ENCODE measurements around the gene FBXO9.

Gene FBXO9

DNA sequence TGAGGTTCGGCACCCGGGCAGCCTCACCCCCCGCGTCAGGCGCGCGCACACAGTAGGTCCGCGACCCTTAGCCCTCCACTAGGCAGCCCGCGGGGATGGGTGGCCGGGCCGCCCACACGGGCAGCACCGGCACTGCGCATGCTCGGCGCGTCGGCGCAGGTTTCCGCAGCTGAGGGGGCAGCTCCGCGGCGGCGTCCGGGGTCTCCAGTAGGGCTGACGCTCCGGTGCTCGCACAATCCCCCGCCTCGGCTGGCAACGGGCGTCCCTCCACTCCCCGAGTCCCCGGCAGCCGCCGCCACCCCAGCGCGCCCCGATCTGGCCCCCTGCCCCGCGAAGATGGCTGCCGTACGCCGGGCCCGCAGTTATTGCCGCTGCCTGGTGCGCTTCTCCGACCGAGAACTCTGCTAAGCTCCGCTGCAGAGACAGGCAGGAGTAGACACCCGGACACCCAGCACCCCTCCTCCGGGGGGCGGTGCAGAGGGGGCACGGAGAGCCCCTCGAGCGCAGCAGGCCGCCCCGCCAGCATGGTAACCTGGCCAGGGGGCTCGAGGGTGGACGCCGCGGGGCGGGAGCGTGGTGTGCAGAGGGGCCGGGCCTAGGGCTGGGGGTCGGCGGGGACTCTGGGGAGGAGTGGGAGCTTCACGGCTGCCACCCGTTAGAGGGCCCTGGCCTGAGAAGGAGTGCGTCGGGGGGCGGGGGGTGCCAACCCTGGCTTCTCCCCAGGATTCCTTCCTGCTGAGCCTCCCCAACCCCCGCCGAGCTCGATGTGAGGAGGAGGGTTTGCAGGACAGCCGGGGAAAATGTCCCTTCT lies at the start of gene FBXO9:
Gene FBXO9 (plus strand): TSS at position 139 of the 811 bp plus-strand sequence. CDS start 386 bp downstream, at position 525.
- peak in 49 of 51 donors; percentile 21 to 96 (median 73) for DNase-seq

DNA sequence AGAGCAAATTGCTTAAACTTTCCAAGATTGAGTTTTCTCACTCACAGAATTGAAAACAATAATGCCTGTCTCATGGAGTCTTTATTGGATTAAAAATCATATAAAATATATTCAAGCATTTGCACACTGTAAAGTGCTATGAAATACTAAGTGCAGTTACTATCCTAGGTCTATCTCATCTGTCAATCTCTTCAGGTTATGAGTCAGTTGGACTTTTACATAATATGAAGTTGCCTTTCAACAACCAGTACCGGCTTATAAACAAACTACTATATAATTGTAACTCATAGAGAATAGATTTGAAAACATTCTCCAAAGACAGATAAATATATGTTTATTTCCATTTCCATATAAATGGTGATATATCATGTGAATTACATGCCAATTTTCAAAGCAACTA lies 49.7 kb upstream of the FBXO9 start:
- no peak for DNase-seq

DNA sequence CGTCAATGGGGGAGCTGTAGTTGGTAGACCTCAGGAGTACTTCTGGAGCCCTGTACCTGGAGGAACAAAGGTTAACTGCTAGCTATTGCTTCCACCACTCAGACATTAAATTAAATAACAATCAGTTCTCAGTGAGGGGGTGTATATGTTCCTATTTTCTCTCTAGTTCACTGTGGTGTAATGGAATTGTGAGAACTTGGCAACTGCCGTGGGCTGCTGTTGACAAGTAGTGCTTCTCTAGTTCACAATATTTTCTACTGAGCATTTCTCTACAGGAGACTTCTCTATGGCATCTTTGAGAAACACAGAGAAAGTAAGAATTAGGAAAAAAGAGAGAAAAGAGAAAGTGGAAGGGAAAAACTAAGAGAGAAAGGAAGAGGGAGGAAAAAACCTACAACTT lies 46.8 kb upstream of the FBXO9 start:
- no peak for DNase-seq

DNA sequence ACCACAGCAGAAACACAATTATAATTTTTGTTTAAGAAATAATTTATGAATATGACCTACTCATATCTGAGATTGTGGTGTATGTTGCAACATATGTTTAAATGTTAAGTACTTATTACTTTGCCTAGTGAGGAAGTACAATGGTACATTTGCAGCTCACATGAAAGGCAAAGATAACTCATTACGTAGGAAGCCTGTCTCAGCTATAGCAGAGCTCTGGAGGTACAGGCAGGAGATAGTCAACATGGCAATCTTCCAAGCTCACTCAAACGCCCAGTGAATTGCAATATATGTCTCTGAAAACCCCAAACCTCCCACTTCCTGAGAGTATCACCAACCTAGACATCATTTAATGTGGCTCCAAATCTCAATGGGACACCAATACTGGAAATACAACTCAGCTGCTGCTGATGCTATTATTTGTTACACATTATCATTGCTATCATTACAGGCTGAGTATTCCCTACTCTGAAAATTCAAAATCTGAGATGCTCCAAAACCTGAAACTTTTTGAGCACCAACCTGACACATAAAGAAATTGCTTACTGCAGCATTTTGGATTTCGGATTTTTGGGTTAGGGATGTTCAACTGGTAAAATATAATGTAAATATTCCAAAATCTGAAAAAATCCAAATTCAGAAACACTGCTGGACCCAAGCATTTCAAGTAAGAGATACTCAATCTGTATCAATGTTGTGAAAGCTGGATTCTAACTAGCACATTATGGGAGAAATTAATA lies 45.0 kb upstream of the FBXO9 start:
- no peak for DNase-seq

DNA sequence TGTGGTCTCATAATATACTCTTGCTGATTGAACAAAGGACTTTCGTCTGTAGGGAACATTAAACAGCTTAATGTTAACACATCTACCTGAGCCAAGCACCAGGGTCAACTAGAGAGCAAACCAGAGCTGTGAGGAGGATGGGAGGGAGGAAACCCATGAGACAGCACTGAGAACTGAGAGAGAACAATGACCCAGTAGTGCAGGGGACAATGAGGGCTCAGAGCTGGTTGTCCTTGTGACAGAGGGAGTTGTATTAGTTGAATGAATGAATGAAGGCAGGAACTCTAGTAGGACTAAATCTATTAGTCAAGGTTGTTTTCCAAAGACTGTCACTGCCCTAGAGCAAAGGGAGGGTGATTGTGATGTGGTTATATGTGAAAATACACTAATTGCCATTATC lies 41.9 kb upstream of the FBXO9 start:
- DNase-seq: peak in 30 of 51 donors; percentile 3 to 78 (median 42)

DNA sequence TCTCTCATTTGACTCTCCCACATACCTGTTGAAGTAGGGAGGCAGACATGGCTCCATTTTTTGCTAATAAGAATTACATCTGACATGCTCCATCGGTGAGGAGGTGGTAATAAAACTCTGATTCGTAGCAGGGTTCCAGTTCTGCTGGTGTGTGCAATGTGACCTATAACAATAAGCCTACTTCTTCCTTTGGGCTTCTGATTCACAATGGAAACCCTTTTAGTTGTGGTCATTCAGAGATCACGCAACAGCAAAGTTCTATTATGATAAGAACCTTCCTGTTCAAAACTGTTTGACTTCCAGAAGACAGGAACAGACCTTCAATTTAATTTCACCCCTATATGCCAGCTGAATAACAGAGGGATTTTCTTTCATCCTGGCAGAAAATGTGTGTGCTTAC lies 38.7 kb upstream of the FBXO9 start:
- DNase-seq: no peak

DNA sequence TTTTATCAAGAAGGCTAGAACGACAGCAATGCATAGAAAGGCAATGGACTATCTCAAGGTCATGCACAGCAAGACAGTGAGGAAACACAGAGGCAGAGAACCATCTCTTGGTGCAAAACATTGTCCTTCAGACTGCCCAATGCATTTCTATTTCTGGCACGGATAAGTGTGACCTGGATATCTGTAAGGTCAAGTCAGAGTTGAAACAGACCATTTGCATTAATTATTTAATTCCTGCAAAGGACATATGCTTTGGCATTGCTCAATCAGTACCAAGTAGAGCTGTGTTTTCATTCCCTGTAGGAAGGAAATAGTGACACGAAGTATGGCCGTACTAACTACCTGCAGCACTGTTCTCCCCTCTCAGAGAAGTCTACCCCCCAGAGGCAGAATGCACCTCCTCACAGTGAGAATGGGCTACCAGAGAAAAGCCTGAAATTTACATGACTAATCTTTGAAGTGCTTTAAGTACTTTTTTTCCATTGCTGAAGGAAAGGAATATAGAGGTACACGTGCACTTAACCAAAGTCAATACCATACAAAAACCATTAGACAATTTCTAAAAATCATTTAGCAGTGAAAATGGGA lies 38.0 kb upstream of the FBXO9 start:
- DNase-seq: no peak

DNA sequence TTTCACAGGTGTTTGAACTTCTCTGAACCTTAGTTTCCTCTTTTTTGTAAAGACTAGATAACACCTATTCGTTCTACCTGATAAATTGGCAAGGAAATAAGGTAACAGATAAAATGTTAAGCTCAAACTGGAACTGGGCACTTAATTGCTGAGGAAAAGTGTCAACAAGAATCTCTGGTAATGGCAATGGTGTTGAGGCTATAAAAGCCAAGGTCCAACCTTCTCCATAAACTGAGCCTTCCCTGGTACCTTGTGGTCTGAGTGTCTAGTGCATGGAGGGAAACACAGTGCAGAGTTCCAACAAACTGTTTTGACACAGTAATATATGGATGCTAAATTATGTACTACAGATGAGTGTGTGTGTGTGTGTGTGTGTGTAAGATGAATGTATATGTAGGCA lies 36.7 kb upstream of the FBXO9 start:
- no peak for DNase-seq

DNA sequence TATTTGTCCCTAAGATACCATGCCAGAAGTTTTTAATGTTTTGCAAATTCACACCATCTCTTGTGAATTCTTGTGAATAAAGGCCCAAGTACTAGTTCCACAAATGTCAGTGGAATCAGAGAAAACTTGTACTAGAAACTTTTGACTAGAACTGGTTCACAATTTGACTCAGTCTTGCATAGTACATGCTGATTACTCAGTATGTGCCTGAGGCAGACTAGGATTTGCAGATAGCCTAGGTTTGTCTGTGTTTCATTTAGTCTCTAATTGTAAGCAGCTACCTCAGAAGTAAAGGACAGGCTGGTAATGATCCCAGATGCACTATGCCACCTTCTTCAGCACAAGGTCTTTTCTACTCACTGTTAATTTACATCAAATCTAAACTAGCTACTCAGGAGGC lies 35.9 kb upstream of the FBXO9 start:
- no peak for DNase-seq

DNA sequence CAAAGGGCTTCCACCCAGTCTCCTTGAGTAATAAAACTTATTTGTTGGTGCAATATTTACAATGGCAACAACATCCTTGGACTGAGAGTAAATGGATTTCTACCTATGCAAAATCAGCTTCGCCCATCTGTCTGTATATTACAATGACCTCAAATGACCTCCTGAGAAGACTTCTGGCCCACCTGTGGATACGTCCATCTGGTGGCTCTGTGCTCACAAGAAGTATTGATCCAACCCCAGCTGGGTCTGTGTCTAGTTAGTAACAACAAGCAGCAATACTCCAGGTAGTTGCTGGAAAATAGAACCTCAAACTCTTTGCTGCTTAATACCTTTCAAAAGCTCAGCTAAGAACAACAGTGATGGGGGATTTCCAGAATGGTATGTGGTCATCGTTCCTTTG lies 35.4 kb upstream of the FBXO9 start:
- no peak for DNase-seq

DNA sequence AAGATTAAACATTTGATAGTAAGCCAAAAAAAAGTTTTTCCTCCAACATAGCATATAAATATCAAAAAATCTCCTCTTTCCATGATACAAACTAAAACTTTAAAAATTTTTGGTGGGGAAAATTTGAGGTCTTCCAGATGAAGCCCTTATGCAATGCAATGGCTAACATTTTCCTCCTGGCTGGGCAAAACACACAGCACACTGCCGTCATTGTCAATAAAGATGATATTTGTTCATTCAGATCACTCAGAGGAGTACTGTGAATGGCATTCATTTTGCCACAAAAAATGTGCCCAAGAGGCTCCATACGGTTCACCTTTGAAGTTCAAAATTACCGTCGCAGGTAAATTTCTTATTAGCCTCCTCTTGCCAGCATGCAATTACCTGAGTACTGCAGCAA lies 33.9 kb upstream of the FBXO9 start:
- peak in 2 of 51 donors; percentile 17 to 46 for DNase-seq

DNA sequence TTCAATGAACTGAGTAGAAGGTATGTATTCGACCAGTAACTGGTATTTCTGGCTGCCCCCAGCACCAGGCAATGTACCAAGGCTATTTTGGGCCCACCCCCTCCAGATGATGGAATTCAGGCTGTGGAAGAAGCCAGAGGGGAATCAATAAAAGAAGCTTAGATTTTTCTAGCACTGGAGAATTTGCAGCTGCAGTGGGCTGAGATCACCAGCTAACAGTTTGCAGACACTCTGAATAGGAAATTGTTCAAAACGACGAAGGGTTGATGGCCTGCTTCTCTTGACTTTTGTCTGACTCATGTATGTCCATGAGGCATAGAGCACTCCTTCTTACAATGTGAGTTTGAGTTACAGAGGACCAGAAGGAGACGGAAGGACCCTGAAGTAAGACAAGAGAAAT lies 32.4 kb upstream of the FBXO9 start:
- DNase-seq: peak in 25 of 51 donors; percentile 1 to 72 (median 32)

DNA sequence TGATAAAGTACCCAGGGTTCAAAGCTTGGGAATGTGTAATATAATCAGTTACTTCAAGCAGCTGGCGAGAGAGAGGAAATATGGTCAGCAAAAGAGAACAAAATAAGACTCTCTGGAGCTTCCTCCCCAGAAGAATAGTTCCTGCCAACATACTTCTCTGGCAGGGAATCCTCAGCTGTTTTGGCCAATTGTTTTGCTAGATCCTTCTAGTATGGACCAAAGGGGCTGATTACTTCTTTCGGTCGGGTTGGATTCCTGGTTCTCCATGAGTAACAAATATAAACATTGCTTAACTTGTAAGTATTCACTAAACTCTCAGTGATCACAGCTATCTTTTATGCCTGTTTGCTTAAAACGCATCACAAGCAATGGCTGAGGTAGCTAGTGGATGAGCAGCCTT lies 31.4 kb upstream of the FBXO9 start:
- DNase-seq: peak in 1 of 51 donors; percentile 12

DNA sequence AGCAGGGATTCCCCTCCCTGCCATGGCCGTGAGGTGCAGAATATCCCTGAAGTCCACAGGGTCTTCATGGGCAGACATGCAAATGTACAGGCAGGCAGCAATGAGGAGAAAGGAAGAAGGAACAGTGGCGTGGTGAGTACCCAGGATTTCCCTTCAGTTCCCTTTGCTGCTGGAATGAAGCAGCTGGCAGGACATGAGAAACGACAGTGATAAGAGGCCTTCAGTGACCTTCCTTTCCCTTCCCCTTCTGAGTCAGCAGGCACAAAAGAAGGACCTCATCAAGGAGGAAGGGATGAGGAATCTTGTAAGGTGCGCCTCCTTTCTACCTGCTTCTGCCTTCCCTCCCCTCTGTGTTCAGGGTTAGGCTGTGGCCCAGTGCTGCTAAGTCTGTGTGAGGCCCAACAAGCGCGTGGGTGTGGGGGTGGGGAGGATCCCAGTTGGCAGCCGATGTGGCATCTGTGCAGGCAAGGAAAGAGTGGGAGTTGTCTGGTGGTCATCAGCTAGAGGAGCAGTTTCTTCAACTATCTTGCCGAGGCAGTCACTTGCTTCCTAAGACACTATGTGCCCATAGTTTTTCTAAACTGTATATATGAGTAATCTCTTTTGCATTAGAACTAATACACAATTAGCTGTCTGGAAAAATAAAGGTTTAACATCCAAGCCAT lies 29.5 kb upstream of the FBXO9 start:
- DNase-seq: peak in 2 of 51 donors; percentile 18 to 53

DNA sequence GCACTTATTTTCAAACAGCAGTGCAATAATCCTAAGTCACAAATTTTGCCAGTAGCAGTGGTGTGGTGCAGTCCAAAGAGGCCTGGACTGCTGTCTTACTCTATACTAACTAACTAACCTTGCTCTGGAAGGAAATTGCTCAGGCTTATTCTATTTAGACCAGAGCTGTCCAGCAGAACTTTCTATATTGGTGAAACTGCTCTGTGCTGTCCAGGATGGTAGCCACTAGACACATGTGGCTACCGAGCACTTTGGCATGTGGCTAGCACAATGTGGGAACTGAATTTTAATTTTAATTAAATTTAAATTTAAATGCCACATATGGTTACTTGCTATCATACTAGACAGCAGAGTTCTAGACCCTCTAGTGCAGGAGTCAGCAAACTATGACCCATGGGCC lies 27.1 kb upstream of the FBXO9 start:
- no peak for DNase-seq

DNA sequence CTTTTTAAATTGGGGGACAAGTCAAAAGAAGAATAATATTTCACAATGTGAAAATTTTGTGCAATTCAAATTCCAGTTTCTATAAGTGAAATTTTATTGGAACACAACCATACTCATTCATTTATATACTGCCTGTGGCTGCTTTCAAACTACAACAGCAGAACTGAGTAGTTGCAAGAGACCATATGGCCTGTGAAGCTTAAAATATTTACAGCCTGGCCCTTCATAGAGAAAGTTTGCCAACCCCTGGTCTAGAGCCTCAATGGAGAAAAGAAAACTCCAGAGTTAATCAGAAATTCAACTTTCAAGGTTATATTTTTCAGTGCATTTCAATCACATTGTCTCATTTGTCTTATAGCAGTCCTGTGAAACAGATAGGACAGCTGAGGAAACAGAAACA lies 26.6 kb upstream of the FBXO9 start:
- DNase-seq: no peak

DNA sequence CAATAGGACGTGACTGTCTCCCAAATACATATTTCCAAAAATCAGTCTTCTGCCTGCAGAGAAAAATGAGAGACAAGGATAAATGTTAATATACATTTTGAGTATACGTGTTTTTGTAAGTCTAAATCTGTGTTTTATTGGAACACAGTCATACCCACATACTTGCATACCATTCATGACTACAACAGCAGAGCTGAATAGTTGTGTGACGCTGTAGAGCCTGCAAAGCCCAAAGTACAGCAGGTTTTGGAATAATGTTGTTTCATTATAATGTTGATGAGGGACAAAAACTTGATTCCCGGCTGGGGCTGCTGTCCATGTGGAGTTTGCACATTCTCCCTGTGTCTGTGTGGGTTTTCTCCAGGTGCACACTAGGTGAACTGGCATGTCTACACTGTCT lies 23.8 kb upstream of the FBXO9 start:
- no peak for DNase-seq

DNA sequence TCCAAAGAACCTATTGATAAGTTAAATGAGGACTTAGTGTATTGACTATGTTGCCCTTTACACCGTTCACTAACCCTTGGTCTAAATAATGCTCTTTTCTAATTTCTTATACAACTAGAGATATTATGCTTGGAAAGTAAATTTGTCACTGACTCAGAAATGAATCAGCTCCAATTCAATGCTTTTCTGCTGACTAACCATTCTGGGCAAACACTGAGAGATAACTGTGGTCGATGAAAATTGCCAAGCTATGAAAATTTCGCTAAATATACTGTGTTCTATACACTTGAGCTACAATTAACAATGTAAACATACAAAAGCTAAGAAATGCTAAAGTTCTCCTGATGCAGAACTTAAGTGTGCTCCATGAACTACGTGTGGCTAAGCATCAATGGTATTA lies 23.1 kb upstream of the FBXO9 start:
- peak in 1 of 51 donors; percentile 27 for DNase-seq

DNA sequence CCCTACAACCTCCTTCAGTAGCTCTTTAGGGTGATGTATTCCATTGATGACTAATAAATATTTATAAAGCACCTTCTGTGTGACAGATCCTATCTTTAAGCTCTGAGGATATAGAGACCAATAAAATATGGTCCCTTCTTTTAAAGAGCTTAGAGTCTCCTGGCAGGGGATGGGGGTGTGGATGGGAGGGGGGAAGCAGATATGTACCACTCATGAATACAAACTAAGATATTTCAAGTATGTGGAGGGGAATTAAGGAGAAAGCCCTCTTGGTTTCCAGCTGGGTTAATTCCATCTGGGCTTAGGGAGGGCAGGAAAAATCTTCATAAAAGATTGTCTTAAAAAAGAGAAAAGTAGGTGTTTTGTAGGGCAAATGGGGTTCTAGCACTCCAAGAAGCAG lies 21.6 kb upstream of the FBXO9 start:
- no peak for DNase-seq

DNA sequence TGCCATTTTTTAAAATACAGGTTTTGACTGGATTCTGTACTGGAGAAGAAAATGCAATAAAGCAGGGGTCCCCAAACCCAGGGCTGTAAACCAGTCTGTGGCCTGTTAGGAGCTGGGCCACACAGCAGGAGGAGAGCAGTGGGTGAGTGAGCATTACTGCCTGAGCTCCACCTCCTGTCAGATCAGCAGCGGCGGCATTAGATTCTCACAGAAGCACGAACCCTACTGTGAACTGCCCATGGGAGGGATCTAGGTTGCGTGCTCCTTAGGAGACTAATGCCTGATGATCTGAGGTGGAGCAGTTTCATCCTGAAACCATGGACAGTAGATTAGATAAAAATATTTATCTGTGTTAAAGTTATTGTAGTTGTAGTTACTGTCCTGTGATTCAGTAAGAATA lies 21.1 kb upstream of the FBXO9 start:
- peak in 9 of 51 donors; percentile 5 to 47 (median 28) for DNase-seq

DNA sequence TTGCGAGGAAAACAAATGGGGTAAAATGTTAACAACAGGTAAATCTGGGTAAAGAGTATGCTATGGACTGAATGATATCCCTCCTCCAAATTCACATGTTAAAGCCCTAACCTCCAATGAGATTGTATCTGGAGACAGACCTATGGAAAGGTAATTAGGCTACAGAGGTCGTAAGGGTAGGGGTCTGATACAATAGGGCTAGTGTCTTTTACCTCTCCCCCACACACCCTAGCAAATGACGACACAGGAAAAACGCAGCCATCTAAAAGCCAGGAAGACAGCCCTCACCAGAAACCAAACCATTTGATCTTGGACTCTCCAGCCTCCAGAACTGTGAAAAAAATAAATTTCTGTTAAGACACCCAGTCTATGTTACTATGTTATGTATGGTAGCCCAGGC lies 20.6 kb upstream of the FBXO9 start:
- DNase-seq: no peak
